PC-3 (cell line): ENCODE data around the gene IER2.

Experiments used
- EZH2 ChIP-seq: fragments of 300-600 bp; sonication (generic); IDR thresholded peaks from one replicate; pipeline ENCODE4 v1.6.1; 2017; ENCODE audit warnings: antibody characterized with exemption, mild to moderate bottlenecking, low read length; ENCODE audit not compliant: unreplicated experiment
- EZH2phosphoT487 ChIP-seq: fragments of 300-600 bp; sonication (generic); IDR thresholded peaks from 2 replicates; pipeline ENCODE4 v1.6.1; 2018; ENCODE audit warnings: mild to moderate bottlenecking, antibody characterized with exemption, low read length, borderline replicate concordance
- TF ChIP-seq, protein P1 (sequence below): fragments of 300-600 bp; sonication (generic); conservative IDR thresholded peaks from 2 replicates; pipeline ENCODE4 v1.5.1; 2017; ENCODE audit warnings: antibody characterized with exemption, low read depth, mild to moderate bottlenecking, low read length

DNA sequence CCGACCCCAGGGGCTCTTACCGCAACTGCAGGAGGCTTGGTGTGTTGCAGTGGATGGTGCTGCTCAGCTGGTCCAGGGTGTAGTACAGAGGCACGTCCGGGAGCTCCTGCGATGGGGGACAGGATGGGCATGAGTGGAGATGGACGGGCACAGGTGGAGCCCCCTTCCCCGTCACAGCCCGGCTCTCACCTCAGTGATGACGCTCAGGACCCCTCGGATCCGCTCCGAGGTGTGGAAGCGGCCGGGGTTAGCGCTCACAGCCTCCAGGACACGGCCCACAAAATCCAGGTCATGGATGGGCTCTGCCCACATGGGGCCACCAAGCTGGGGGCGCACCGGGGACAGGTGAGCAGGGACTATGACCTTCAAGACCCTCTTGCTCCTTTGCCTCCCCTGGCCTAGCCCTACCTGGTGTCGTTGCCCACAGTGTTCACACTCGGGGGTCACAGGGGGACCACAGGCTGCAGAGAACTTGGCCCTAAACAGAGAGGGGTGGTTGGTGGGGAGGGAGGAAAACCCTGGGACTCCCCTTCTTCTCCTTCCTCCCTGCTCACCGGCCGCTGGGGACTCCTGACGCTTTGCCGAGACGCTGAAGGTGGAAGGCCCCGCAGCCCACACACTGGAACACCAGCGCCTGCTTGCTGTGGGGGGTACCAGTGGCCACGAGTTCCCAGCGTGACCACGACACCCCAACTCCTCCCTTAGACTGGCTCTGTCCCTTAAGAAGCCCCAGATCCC lies 40.7 kb upstream of the IER2 start:
- TF ChIP-seq, protein P1, sequence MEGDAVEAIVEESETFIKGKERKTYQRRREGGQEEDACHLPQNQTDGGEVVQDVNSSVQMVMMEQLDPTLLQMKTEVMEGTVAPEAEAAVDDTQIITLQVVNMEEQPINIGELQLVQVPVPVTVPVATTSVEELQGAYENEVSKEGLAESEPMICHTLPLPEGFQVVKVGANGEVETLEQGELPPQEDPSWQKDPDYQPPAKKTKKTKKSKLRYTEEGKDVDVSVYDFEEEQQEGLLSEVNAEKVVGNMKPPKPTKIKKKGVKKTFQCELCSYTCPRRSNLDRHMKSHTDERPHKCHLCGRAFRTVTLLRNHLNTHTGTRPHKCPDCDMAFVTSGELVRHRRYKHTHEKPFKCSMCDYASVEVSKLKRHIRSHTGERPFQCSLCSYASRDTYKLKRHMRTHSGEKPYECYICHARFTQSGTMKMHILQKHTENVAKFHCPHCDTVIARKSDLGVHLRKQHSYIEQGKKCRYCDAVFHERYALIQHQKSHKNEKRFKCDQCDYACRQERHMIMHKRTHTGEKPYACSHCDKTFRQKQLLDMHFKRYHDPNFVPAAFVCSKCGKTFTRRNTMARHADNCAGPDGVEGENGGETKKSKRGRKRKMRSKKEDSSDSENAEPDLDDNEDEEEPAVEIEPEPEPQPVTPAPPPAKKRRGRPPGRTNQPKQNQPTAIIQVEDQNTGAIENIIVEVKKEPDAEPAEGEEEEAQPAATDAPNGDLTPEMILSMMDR = no peak
- TF ChIP-seq EZH2 (no peak), EZH2phosphoT487 (no peak)
